T-helper 1 cell treated with Interleukin-12 subunit alpha and Interleukin-12 subunit beta and Interleukin-4 antibody, amounts not matched to agents 30 μg/mL and 1 μg/mL, for 36 hours (primary cell): ENCODE measurements around the gene MED23.
"Not testable (repeated sequence)": the region's sequence is repeated elsewhere in the genome, so short reads cannot be mapped to it uniquely, and the experiment has no call there.

Source experiments
- H3K27ac Mint-ChIP-seq: one replicate; pipeline ENCODE4 v1.8.0; 2021; ENCODE audit warnings: mild to moderate bottlenecking, mixed read lengths
- H3K27me3 Mint-ChIP-seq: one replicate; pipeline ENCODE4 v1.8.0; 2021; ENCODE audit warnings: low read depth, mixed read lengths
- H3K36me3 Mint-ChIP-seq: one replicate; pipeline ENCODE4 v1.8.0; 2021; ENCODE audit warnings: low read depth, mixed read lengths
- H3K4me1 Mint-ChIP-seq: one replicate; pipeline ENCODE4 v1.8.0; 2021; ENCODE audit warnings: low read depth, mixed read lengths
- H3K4me3 Mint-ChIP-seq: one replicate; pipeline ENCODE4 v1.8.0; 2021; ENCODE audit warnings: mild to moderate bottlenecking, moderate library complexity, mixed read lengths
- H3K9me3 Mint-ChIP-seq: one replicate; pipeline ENCODE4 v1.8.0; 2021; ENCODE audit warnings: mixed read lengths

Gene MED23

GRCh38 chr6:131574686-131575085 lies 53.4 kb downstream of the MED23 start:
- Mint-ChIP-seq H3K4me3 (no peak overlapping the region), H3K36me3 (peaks cover 13% of the 10 kb centered on the region), H3K9me3 (no peaks in the 10 kb centered on the region), H3K4me1 (no peaks in the 10 kb centered on the region), H3K27ac (no peak overlapping the region), H3K27me3 (no peaks in the 10 kb centered on the region)

GRCh38 chr6:131574133-131574532 lies 53.9 kb downstream of the MED23 start:
- Mint-ChIP-seq H3K27me3 (no peaks in the 10 kb centered on the region), H3K4me3 (no peak overlapping the region), H3K9me3 (no peaks in the 10 kb centered on the region), H3K27ac (no peak overlapping the region), H3K36me3 (peaks cover 13% of the 10 kb centered on the region), H3K4me1 (no peaks in the 10 kb centered on the region)

GRCh38 chr6:131572686-131573415 lies 55.2 kb downstream of the MED23 start, which contains the start of gene ARG1:
Gene ARG1 (plus strand): TSS chr6:131573226. CDS start chr6:131573283, 57 bp downstream.
- no peak within 1 kb of the TSS for H3K4me3 Mint-ChIP-seq

GRCh38 chr6:131568726-131569125 lies 59.3 kb downstream of the MED23 start:
- Mint-ChIP-seq H3K27me3 (peaks cover 9% of the 10 kb centered on the region), H3K9me3 (no peaks in the 10 kb centered on the region), H3K4me3 (no peak overlapping the region), H3K36me3 (peaks cover 6% of the 10 kb centered on the region), H3K4me1 (peaks cover 4% of the 10 kb centered on the region), H3K27ac (no peak overlapping the region)

More at GRCh38 chr6:131572686-131573415, 55.2 kb downstream of the MED23 start, which contains the start of gene ARG1:
- Mint-ChIP-seq H3K36me3 (peaks cover 9% of the 10 kb centered on the region), H3K27me3 (no peaks in the 10 kb centered on the region), H3K4me1 (peaks cover 4% of the 10 kb centered on the region), H3K27ac (no peak within 1 kb of the TSS), H3K9me3 (no peaks in the 10 kb centered on the region)

GRCh38 chr6:131565056-131565455 lies 63.0 kb downstream of the MED23 start:
- Mint-ChIP-seq H3K4me3 (no peak overlapping the region), H3K27ac (no peak overlapping the region), H3K4me1 (peaks cover 4% of the 10 kb centered on the region), H3K9me3 (no peaks in the 10 kb centered on the region), H3K27me3 (peaks cover 13% of the 10 kb centered on the region), H3K36me3 (no peaks in the 10 kb centered on the region)

GRCh38 chr6:131561925-131562707 lies 65.9 kb downstream of the MED23 start:
- peaks cover 13% of the 10 kb centered on the region for H3K27me3 Mint-ChIP-seq
- no peaks in the 10 kb centered on the region for H3K9me3 Mint-ChIP-seq
- H3K4me3 Mint-ChIP-seq: no peak overlapping the region
- H3K36me3 Mint-ChIP-seq: no peaks in the 10 kb centered on the region
- H3K27ac Mint-ChIP-seq: no peak overlapping the region
- H3K4me1 Mint-ChIP-seq: no peaks in the 10 kb centered on the region

- H3K4me1 Mint-ChIP-seq: no peaks in the 10 kb centered on the region
- H3K27me3 Mint-ChIP-seq: peaks cover 8% of the 10 kb centered on the region
- H3K9me3 Mint-ChIP-seq: no peaks in the 10 kb centered on the region
- H3K4me3 Mint-ChIP-seq: no peak overlapping the region
- H3K36me3 Mint-ChIP-seq: no peaks in the 10 kb centered on the region
- H3K27ac Mint-ChIP-seq: no peak overlapping the region
These were observed 69.1 kb downstream of the MED23 start for GRCh38 chr6:131558922-131559321.

GRCh38 chr6:131555992-131556391 lies 72.0 kb downstream of the MED23 start:
- Mint-ChIP-seq H3K27me3 (peaks cover 16% of the 10 kb centered on the region), H3K4me3 (no peak overlapping the region), H3K9me3 (no peaks in the 10 kb centered on the region), H3K4me1 (no peaks in the 10 kb centered on the region), H3K36me3 (no peaks in the 10 kb centered on the region), H3K27ac (no peak overlapping the region)

GRCh38 chr6:131552572-131552971 lies 75.5 kb downstream of the MED23 start:
- no peak overlapping the region for H3K4me3 Mint-ChIP-seq
- peaks cover 29% of the 10 kb centered on the region for H3K27me3 Mint-ChIP-seq
- H3K9me3 Mint-ChIP-seq: no peaks in the 10 kb centered on the region
- H3K27ac Mint-ChIP-seq: no peak overlapping the region
- no peaks in the 10 kb centered on the region for H3K4me1 Mint-ChIP-seq
- no peaks in the 10 kb centered on the region for H3K36me3 Mint-ChIP-seq

- H3K4me3 Mint-ChIP-seq: no peak overlapping the region
- no peak overlapping the region for H3K27ac Mint-ChIP-seq
- H3K36me3 Mint-ChIP-seq: no peaks in the 10 kb centered on the region
- no peaks in the 10 kb centered on the region for H3K4me1 Mint-ChIP-seq
- peaks cover 33% of the 10 kb centered on the region for H3K27me3 Mint-ChIP-seq
- H3K9me3 Mint-ChIP-seq: no peaks in the 10 kb centered on the region
These were observed 76.1 kb downstream of the MED23 start for GRCh38 chr6:131551902-131552301.

GRCh38 chr6:131549811-131550210 lies 78.2 kb downstream of the MED23 start:
- no peaks in the 10 kb centered on the region for H3K9me3 Mint-ChIP-seq
- no peak overlapping the region for H3K4me3 Mint-ChIP-seq
- no peaks in the 10 kb centered on the region for H3K36me3 Mint-ChIP-seq
- peaks cover 33% of the 10 kb centered on the region for H3K27me3 Mint-ChIP-seq
- H3K4me1 Mint-ChIP-seq: no peaks in the 10 kb centered on the region
- H3K27ac Mint-ChIP-seq: no peak overlapping the region

GRCh38 chr6:131548441-131548840 lies 79.6 kb downstream of the MED23 start:
- Mint-ChIP-seq H3K4me3 (no peak overlapping the region), H3K36me3 (no peaks in the 10 kb centered on the region), H3K27me3 (peaks cover 31% of the 10 kb centered on the region), H3K27ac (no peak overlapping the region), H3K4me1 (no peaks in the 10 kb centered on the region), H3K9me3 (no peaks in the 10 kb centered on the region)

GRCh38 chr6:131547488-131547887 lies 80.6 kb downstream of the MED23 start:
- no peaks in the 10 kb centered on the region for H3K36me3 Mint-ChIP-seq
- H3K27me3 Mint-ChIP-seq: peaks cover 27% of the 10 kb centered on the region
- no peak overlapping the region for H3K4me3 Mint-ChIP-seq
- H3K27ac Mint-ChIP-seq: no peak overlapping the region
- H3K9me3 Mint-ChIP-seq: no peaks in the 10 kb centered on the region
- H3K4me1 Mint-ChIP-seq: no peaks in the 10 kb centered on the region

GRCh38 chr6:131545317-131545716 lies 82.7 kb downstream of the MED23 start:
- Mint-ChIP-seq H3K4me1 (no peaks in the 10 kb centered on the region), H3K27me3 (peaks cover 37% of the 10 kb centered on the region), H3K27ac (no peak overlapping the region), H3K9me3 (no peaks in the 10 kb centered on the region), H3K4me3 (no peak overlapping the region), H3K36me3 (no peaks in the 10 kb centered on the region)

- not testable (repeated sequence) for H3K9me3 Mint-ChIP-seq, H3K4me3 Mint-ChIP-seq, H3K27ac Mint-ChIP-seq, H3K4me1 Mint-ChIP-seq, H3K36me3 Mint-ChIP-seq
- H3K27me3 Mint-ChIP-seq: peaks cover 12% of the 10 kb centered on the region
These were observed 89.4 kb downstream of the MED23 start for GRCh38 chr6:131538615-131539014.
